Tibial artery (tissue), 4 donors: Measurements from ENCODE around the gene FLNA.

ENCODE experiments used
- DNase-seq, 2 donors: peaks; one replicate each; pipeline ENCODE4 v3.0.0-alpha.2; 2019
- H3K27ac ChIP-seq, 2 donors: fragments of 200-600 bp; sonication (generic) in 1 of 2; 1 replicate in 1 of 2; 2 replicates in 1 of 2; pipeline ENCODE4 v1.5.1; 2018 to 2019; ENCODE audit warnings: mild to moderate bottlenecking in 1 of 2
- H3K27me3 ChIP-seq, 2 donors: fragments of 200-600 bp; sonication (generic) in 1 of 2; one replicate each; pipeline versions ENCODE4 v1.5.1 to v1.6.0; 2016 to 2019
- H3K36me3 ChIP-seq, 3 donors: fragments of 200-600 bp; sonication (generic) in 2 of 3; one replicate each; pipeline ENCODE4 v1.5.1; 2016 to 2019; ENCODE audit warnings: mild to moderate bottlenecking in 2 of 3
- H3K4me1 ChIP-seq, 4 donors: fragments of 200-600 bp; sonication (generic) in 2 of 4; 1 replicate in 3 of 4; 2 replicates in 1 of 4; pipeline ENCODE4 v1.5.1; 2016 to 2019
- H3K4me3 ChIP-seq, 2 donors: fragments of 200-600 bp; sonication (generic) in 1 of 2; 1 replicate in 1 of 2; 2 replicates in 1 of 2; pipeline ENCODE4 v1.5.1; 2018 to 2019; ENCODE audit warnings: mild to moderate bottlenecking in 2 of 2
- H3K9me3 ChIP-seq, 3 donors: fragments of 200-600 bp; sonication (generic) in 1 of 3; one replicate each; pipeline ENCODE4 v1.5.1; 2016 to 2019
- intact Hi-C: fragments of 100-400 bp; cut with DNase I; formaldehyde crosslinking; loops from one replicate; pipeline ENCODE4 v1.15.0; 2023; ENCODE audit warnings: low total_unique reads
- TF ChIP-seq, protein P1 (sequence below), 2 experiments: fragments of 200-600 bp in 1 of 2; fragments of 450-650 bp in 1 of 2; IDR thresholded peaks; one replicate each; pipeline ENCODE4 v1.5.1; 2017 to 2019; ENCODE audit warnings: antibody characterized with exemption in 2 of 2, mild to moderate bottlenecking in 1 of 2, moderate library complexity in 1 of 2

FLNA gene

DNA sequence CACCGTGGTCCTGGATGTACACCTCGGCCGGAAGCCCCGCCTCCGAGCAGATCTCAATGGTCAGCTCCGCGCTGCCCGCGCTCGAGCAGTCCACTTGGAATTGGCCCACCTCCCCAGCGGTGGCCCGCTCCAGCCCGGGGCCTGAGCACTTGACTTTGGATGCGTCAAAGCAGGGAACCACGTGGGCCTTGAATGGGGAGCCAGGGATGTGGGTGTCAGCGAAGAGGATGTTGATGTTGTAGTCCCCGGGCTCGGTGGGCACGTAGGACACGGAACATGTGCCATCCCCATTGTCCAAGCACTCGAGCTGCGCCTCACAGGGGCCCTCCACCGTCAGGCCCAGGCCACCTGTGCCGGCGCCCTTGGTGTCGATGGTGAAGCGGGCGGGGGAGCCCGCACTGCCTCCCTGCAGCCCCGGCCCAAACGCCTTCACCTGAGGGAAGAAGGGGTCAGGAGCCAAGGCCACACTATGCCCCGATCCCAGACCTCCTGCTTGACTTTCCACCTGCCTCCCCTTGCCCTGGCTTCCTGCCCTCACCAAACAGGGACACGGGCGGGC lies 14.2 kb downstream of the FLNA start:
- intact Hi-C loops = no loop called here
- DNase-seq = no peak
- peaks cover 0 to 66% (median 18%) of the 10 kb centered on the region in 4 donors for H3K4me1 ChIP-seq
- peak overlapping the region; percentile 55 to 65 for H3K27ac ChIP-seq
- no peak overlapping the region for H3K4me3 ChIP-seq
- H3K27me3 ChIP-seq = no peaks in the 10 kb centered on the region
- H3K9me3 ChIP-seq = no peaks in the 10 kb centered on the region
- TF ChIP-seq, protein P1, sequence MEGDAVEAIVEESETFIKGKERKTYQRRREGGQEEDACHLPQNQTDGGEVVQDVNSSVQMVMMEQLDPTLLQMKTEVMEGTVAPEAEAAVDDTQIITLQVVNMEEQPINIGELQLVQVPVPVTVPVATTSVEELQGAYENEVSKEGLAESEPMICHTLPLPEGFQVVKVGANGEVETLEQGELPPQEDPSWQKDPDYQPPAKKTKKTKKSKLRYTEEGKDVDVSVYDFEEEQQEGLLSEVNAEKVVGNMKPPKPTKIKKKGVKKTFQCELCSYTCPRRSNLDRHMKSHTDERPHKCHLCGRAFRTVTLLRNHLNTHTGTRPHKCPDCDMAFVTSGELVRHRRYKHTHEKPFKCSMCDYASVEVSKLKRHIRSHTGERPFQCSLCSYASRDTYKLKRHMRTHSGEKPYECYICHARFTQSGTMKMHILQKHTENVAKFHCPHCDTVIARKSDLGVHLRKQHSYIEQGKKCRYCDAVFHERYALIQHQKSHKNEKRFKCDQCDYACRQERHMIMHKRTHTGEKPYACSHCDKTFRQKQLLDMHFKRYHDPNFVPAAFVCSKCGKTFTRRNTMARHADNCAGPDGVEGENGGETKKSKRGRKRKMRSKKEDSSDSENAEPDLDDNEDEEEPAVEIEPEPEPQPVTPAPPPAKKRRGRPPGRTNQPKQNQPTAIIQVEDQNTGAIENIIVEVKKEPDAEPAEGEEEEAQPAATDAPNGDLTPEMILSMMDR (IDR thresholded peaks at IDR 0.05) = no peak
- H3K36me3 ChIP-seq = peaks cover 92 to 98% (median 93%) of the 10 kb centered on the region in 3 donors

DNA sequence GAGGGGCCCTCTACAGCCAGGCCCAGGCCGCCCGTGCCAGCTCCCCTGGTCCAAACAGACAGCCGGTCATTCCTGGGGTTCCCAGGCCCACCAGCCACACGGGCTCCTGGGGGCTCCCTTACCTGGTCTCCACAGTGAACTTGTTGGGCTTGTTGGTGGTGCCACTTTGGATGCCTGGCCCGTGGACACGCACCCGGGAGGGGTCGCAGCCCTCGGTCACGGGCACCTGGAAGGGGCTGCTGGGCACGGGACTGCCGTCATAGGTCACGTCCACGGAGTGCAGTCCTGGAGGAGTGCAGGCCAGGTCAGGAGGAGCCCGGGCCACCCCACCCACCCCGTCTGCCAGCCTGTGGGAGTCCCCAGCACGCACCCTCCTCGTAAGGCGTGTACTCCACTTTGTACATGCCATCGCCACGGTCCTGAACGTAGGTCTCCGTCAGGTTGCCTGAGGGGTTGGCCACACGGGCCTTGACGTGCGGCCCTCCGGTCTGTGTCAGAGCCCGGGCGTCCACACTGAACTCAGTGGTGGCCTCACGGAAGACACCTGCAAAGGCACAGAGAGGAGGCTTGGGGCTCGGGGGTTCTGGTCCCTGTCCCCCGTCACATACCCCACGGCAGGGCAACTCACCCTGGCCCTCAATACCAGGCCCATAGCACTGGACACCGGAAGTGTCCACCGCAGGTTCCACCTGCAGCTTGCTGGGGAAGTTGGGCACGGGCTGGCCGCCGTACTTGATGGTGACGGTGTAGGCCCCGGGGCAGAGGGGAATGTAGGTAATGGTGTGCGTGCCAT lies 14.9 kb downstream of the FLNA start:
- H3K36me3 ChIP-seq = peaks cover 92 to 98% (median 93%) of the 10 kb centered on the region in 3 donors
- peaks cover 0 to 59% (median 17%) of the 10 kb centered on the region in 4 donors for H3K4me1 ChIP-seq
- H3K9me3 ChIP-seq = no peaks in the 10 kb centered on the region
- DNase-seq = no peak
- TF ChIP-seq, protein P1 (IDR thresholded peaks at IDR 0.05) = no peak
- intact Hi-C loops = no loop called here
- no peaks in the 10 kb centered on the region for H3K27me3 ChIP-seq
- no peak overlapping the region for H3K4me3 ChIP-seq
- H3K27ac ChIP-seq = peak overlapping the region; percentile 55 to 65

DNA sequence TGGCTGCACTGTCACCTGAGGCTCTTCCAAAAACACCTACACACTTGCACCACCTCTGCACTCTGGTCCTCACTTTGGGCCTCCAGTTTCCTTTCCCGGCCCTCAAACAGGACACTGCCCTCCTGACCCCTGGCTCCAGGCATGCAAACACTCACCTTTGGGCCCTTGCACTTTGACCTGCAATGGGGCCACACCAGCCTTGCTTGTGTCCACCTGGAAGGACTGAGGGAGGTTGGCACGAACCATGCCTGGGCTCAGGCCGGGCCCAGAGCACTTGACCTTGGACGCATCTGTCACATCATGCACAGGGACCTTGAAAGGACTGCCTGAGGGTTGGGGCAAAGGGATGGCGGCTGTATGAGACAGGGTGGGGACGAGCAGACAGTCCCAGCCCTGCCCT lies 15.6 kb downstream of the FLNA start:
- Histone ChIP-seq H3K4me1 (peaks cover 0 to 58% (median 15%) of the 10 kb centered on the region in 4 donors), H3K27ac (peak overlapping the region; percentile 55 to 65), H3K36me3 (peaks cover 93 to 98% (median 95%) of the 10 kb centered on the region in 3 donors), H3K27me3 (no peaks in the 10 kb centered on the region), H3K4me3 (no peak overlapping the region), H3K9me3 (no peaks in the 10 kb centered on the region)
- DNase-seq = no peak
- TF ChIP-seq, protein P1 (IDR thresholded peaks at IDR 0.05) = no peak
- intact Hi-C loops = no loop called here

DNA sequence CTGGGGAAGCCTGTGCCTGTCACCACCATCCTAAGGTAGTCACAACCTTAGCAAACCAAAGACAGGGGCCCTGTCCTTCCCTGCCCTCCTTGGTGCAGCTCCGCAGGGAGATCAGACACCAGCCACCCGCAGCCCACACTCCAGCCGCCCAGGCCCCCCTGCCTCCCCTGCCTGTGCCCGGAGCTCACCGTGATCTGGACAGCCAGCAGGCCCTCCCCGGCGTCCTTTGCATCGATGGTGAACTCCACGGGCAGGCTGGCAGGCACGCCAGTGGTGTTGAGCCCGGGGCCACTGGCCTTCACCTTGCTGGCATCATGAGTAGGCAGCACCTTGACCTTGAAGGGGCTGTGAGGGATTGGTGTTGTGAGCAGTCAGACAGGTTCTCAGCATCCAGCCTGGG lies 16.4 kb downstream of the FLNA start:
- no peak for DNase-seq
- Histone ChIP-seq H3K27ac (peak overlapping the region; percentile 37 to 65), H3K4me1 (peaks cover 0 to 55% (median 15%) of the 10 kb centered on the region in 4 donors), H3K27me3 (no peaks in the 10 kb centered on the region), H3K36me3 (peaks cover 95 to 98% (median 97%) of the 10 kb centered on the region in 3 donors), H3K9me3 (no peaks in the 10 kb centered on the region), H3K4me3 (no peak overlapping the region)
- TF ChIP-seq, protein P1 (IDR thresholded peaks at IDR 0.05) = no peak
- intact Hi-C loops = no loop called here

DNA sequence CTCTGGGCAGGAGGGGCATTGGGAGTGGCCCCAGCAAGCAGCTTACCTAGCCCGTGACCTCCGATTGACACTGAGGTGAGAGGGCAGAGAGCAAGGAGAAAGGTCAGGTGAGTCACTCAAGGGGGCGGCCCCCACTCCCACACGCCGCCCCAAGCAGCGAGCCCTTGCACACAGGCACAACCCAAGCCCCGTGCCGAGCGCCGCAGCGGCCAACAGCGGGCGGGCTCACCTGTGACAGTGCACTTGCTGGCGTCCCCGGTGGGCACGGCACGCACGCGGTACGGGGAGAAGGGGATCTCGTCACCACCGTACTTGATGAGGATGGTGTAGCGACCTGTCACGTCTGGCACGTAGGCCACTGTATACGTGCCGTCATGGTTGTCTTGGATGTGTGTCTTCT lies 17.2 kb downstream of the FLNA start:
- TF ChIP-seq, protein P1 (IDR thresholded peaks at IDR 0.05) = no peak
- H3K27ac ChIP-seq = peak overlapping the region; percentile 26 to 65
- no peak overlapping the region for H3K4me3 ChIP-seq
- no peaks in the 10 kb centered on the region for H3K27me3 ChIP-seq
- intact Hi-C loops = no loop called here
- no peak for DNase-seq
- H3K4me1 ChIP-seq = peaks cover 0 to 47% (median 15%) of the 10 kb centered on the region in 4 donors
- H3K9me3 ChIP-seq = no peaks in the 10 kb centered on the region
- H3K36me3 ChIP-seq = peaks cover 95 to 98% (median 97%) of the 10 kb centered on the region in 3 donors
